Adrenal gland (tissue), 12 donors: Measurements from ENCODE around the gene ATF6B. TPM values are rescaled to one million over a fixed set of nuclear protein-coding genes. Genes with fewer than 3 reads are reported as not detected.

Experiments used
- DNase-seq, 7 donors: peaks; one replicate each; pipeline ENCODE4 v3.0.0-alpha.2; 2019 to 2020
- H3K27ac ChIP-seq, 5 donors: fragments of 200-600 bp; sonication (generic) in 4 of 5; 1 replicate in 3 of 5; 2 replicates in 2 of 5; pipeline versions ENCODE4 v1.5.1 to v1.8.0; 2016 to 2020; ENCODE audit warnings: mild to moderate bottlenecking in 1 of 5
- H3K27me3 ChIP-seq: fragments of 200-600 bp; 2 replicates; pipeline ENCODE4 v1.8.0; 2021
- H3K36me3 ChIP-seq, 2 donors: fragments of 200-600 bp; replicated peaks in 1 of 2; 1 replicate in 1 of 2; 2 replicates in 1 of 2; pipeline versions ENCODE4 v1.5.1 to v1.8.0; 2018 to 2022
- H3K4me1 ChIP-seq, 2 donors: fragments of 200-600 bp; replicated peaks in 1 of 2; 1 replicate in 1 of 2; 2 replicates in 1 of 2; pipeline versions ENCODE4 v1.5.1 to v1.8.0; 2018 to 2021
- H3K4me3 ChIP-seq, 4 donors: fragments of 200-600 bp; sonication (generic) in 3 of 4; one replicate each; pipeline ENCODE4 v1.5.1; 2016 to 2018
- H3K9me3 ChIP-seq, 3 donors: fragments of 200-600 bp; sonication (generic) in 1 of 3; replicated peaks in 1 of 3; 1 replicate in 2 of 3; 2 replicates in 1 of 3; pipeline versions ENCODE4 v1.5.1 to v1.8.0; 2016 to 2021
- CTCF ChIP-seq, 6 experiments: fragments of 450-650 bp in 4 of 6; fragments of 200-600 bp in 2 of 6; sonication (generic) in 1 of 6; IDR thresholded peaks; 1 replicate in 5 of 6; 2 replicates in 1 of 6; pipeline versions ENCODE4 v1.5.1 to v1.8.0; 2016 to 2021; ENCODE audit warnings: antibody characterized with exemption in 6 of 6, mild to moderate bottlenecking in 2 of 6, moderate library complexity in 1 of 6
- POLR2A ChIP-seq, 2 donors: fragments of 450-650 bp; IDR thresholded peaks; one replicate each; pipeline ENCODE4 v1.6.1; 2017; ENCODE audit warnings: antibody characterized with exemption in 2 of 2, mild to moderate bottlenecking in 2 of 2, moderate library complexity in 1 of 2
- WGBS, 4 donors: extraction: QIAGEN DNeasy Blood & Tissue Kit in 2 of 4; methylation state at CpG; one replicate each; pipeline versions ENCODE4 v1.1.5 to v1.1.7; 2013 to 2017; 5-methylcytosine and 5-hydroxymethylcytosine counted together
- intact Hi-C, 2 donors: fragments of 100-400 bp; cut with DNase I; formaldehyde crosslinking; loops; one replicate each; pipeline versions ENCODE4 v1.14.1 to v1.15.0; 2022 to 2023
- polyA plus RNA-seq, 3 donors: library from polyadenylated mRNA; stranded (reverse); fragments of 200-250 nt in 2 of 3; fragments of 350-450 nt in 1 of 3; fragmentation: Illumina TruSeq in 1 of 3; extraction: RNeasy Lipid Tissue Mini Kit (QIAGEN cat#74804) in 1 of 3; gene quantifications; one replicate each; pipeline ENCODE4 v1.2.3, GENCODE V29; 2013 to 2014
- total RNA-seq, 9 donors: library from RNA; depleted of rRNA in 4 of 9; stranded (reverse); fragments of >200 nt in 4 of 9; fragments of 120-200 nt in 1 of 9; fragmentation: NEBNext Ultra II Directional in 1 of 9; extraction: Animal tissue kit (Norgen Biotek cat#: 25700) in 1 of 9; gene quantifications; one replicate each; pipeline versions ENCODE4 v1.1.0 to v1.2.4, GENCODE V29; 2013 to 2023
- donor health status: healthy with polysubstance abuse.
- donor health status: Bipolar disorder and iron deficiency.
- donor health status: DM: yes; HTN: yes; CAD: no.
- donor health status: DM: no; HTN: no; CAD: no.
- donor health status: DM: no; HTN: no; CAD: no.
- donor health status: DM: yes; HTN: yes; CAD: no.

Gene ATF6B
- total and polyA plus RNA-seq, 12 donors: 17.7 to 136 (median 44.2) TPM

- WGBS, 4 donors: 76 to 88% (median 85%) methylated on average over 2 of the region's 2 CpGs
- Histone ChIP-seq H3K27me3 (no peaks in the 10 kb centered on the region), H3K4me3 (no peak overlapping the region), H3K4me1 (peaks cover 0 to 6% of the 10 kb centered on the region in 2 donors), H3K27ac (peak overlapping the region in 1 of 5 donors; percentile 10), H3K36me3 (peaks cover 0 to 41% of the 10 kb centered on the region in 2 donors), H3K9me3 (no peaks in the 10 kb centered on the region)
- DNase-seq: no peak
- intact Hi-C loops: loop anchor here in 1 of 2 donors (10.0 kb wide), 1 partner anchor 54 kb away; no protein-coding TSS in a partner anchor
- TF ChIP-seq POLR2A (IDR thresholded peaks at IDR 0.05): no peak
Observed at GRCh38 chr6:32168350-32168749, 40.3 kb upstream of the ATF6B start.

GRCh38 chr6:32167761-32168262, 39.8 kb upstream of the ATF6B start:
- intact Hi-C loops: loop anchor here in 1 of 2 donors (10.0 kb wide), 1 partner anchor 53 kb away; no protein-coding TSS in a partner anchor
- no peaks in the 10 kb centered on the region for H3K9me3 ChIP-seq
- peaks cover 0 to 41% of the 10 kb centered on the region in 2 donors for H3K36me3 ChIP-seq
- H3K4me1 ChIP-seq: peaks cover 0 to 3% of the 10 kb centered on the region in 2 donors
- no peaks in the 10 kb centered on the region for H3K27me3 ChIP-seq
- WGBS, 4 donors: 73 to 83% (median 80%) methylated on average over 6 of the region's 6 CpGs
- TF ChIP-seq POLR2A (IDR thresholded peaks at IDR 0.05) (no peak), CTCF (IDR thresholded peaks at IDR 0.05) (no peak)
- DNase-seq: no peak
- no peak overlapping the region for H3K27ac ChIP-seq
- H3K4me3 ChIP-seq: no peak overlapping the region

GRCh38 chr6:32167154-32167760, 39.2 kb upstream of the ATF6B start:
- Histone ChIP-seq H3K36me3 (peaks cover 0 to 44% of the 10 kb centered on the region in 2 donors), H3K4me1 (no peaks in the 10 kb centered on the region), H3K9me3 (no peaks in the 10 kb centered on the region), H3K27ac (no peak overlapping the region), H3K4me3 (no peak overlapping the region), H3K27me3 (no peaks in the 10 kb centered on the region)
- DNase-seq: no peak
- intact Hi-C loops: loop anchor here in 1 of 2 donors (10.0 kb wide), 1 partner anchor 52 kb away; no protein-coding TSS in a partner anchor
- WGBS, 4 donors: 85 to 90% (median 87%) methylated on average over 23 to 32 of the region's 32 CpGs
- no peak for TF ChIP-seq POLR2A (IDR thresholded peaks at IDR 0.05)
- TF ChIP-seq CTCF (IDR thresholded peaks at IDR 0.05): no peak

- 83 to 87% (median 84%) methylated on average over 28 to 30 of the region's 30 CpGs for WGBS, 4 donors
Observed at GRCh38 chr6:32166411-32167061, 38.5 kb upstream of the ATF6B start.

More at GRCh38 chr6:32166411-32167061, 38.5 kb upstream of the ATF6B start:
- H3K9me3 ChIP-seq: no peaks in the 10 kb centered on the region
- H3K4me1 ChIP-seq: no peaks in the 10 kb centered on the region
- no peak for TF ChIP-seq POLR2A (IDR thresholded peaks at IDR 0.05)
- no peak for TF ChIP-seq CTCF (IDR thresholded peaks at IDR 0.05)
- no peaks in the 10 kb centered on the region for H3K27me3 ChIP-seq
- no peak for DNase-seq
- no peak overlapping the region for H3K27ac ChIP-seq
- no peak overlapping the region for H3K4me3 ChIP-seq
- peaks cover 0 to 47% of the 10 kb centered on the region in 2 donors for H3K36me3 ChIP-seq
- intact Hi-C loops: loop anchor here in 1 of 2 donors (10.0 kb wide), 1 partner anchor 52 kb away; no protein-coding TSS in a partner anchor
